ENCODE data around the gene ABI1.
"Not testable (repeated sequence)": the region's sequence is repeated elsewhere in the genome, so short reads cannot be mapped to it uniquely, and the experiment has no call there.

The ABI1 gene

GRCh38 chr10:26860443-26861204 lies at the start of gene ABI1:
Gene ABI1 (minus strand): TSS chr10:26860958. CDS start chr10:26860863, 95 bp downstream.
- DNase-seq = peak; percentile 97 to 100 (median 99)

DNA sequence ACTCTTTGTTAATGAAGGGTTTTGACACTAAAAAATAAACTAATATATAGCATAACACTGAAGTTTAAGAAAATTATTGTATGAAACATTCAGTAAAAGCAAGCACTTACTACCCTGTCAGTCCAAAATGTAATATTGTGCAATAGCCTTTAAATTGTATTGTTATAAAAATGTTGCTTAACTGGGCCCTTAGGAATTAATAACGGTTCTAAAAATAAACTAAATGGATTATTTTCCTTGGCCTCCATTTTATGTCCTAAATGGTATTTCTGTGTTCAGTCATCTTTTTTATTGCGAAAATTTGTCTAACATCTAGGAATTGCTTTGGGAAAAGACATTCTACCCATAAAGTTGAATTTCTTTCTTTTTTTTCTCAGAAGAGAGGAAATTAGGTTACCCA lies 49.0 kb upstream of the ABI1 start:
- DNase-seq = no peak

DNA sequence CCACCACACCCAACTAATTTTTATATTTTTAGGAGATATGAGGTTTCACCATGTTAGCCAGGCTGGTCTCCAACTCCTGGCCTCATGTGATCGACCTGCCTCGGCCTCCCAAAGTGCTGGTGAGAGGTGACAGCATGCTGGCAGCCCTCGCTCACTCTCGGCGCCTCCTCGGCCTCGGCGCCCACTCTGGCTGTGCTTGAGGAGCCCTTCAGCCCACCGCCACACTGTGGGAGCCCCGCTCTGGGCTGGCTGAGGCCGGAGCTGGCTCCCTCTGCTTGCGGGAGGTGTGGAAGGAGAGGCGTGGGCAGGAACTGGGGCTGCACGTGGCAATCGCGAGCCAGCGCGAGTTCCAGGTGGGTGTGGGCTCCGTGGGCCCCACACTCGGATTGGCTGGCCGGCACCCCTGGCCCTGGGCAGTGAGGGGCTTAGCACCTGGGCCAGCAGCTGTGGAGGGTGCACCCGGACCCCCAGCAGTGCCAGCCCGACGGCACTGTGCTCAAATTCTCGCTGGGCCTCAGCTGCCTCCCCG lies 44.6 kb upstream of the ABI1 start:
- not testable (repeated sequence) for DNase-seq

DNA sequence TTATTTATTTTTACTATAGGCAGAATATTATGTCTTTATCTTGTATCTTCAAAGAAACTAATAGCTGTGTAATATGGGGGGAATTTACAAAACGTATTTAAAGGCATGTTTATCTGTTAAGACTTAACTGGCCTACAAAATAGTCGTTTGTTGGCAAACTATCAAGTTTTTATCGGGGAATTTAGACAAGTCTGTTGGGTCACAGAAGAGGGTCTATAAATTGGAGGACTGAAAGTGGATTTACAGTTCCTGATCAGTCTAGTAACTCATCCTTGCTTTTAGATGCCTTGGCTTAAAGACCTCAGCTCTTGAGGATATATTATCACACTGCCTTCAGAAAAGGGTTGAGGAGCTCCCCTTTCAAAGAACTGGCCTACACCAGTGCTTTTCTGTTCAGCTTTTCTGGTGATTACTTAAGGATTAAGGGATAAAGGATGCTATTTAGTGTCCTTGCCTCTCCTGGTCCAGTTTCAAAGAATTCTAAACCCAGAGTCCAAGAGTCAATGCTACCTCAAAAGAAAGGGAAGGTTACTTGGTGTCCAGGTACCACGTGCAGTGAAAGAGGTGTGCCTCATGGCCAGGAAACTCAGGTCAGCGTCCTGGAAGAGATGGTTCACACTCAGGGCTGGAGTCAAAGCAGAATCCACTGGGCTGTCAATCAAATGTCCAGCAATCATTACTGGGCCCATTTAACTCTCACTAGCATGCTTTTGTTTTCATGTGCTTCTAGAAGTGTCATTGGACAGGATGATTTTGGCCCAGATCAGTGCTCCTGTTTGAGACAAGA lies 42.9 kb upstream of the ABI1 start:
- no peak for DNase-seq

GRCh38 chr10:26892306-26892923 lies 31.7 kb upstream of the ABI1 start:
- DNase-seq = not testable (repeated sequence)

- no peak for DNase-seq
Observed at GRCh38 chr10:26890956-26891355, 30.2 kb upstream of the ABI1 start.

GRCh38 chr10:26887611-26888215 lies 27.0 kb upstream of the ABI1 start:
- DNase-seq = no peak

GRCh38 chr10:26881600-26882331 lies 21.0 kb upstream of the ABI1 start:
- DNase-seq = no peak

DNA sequence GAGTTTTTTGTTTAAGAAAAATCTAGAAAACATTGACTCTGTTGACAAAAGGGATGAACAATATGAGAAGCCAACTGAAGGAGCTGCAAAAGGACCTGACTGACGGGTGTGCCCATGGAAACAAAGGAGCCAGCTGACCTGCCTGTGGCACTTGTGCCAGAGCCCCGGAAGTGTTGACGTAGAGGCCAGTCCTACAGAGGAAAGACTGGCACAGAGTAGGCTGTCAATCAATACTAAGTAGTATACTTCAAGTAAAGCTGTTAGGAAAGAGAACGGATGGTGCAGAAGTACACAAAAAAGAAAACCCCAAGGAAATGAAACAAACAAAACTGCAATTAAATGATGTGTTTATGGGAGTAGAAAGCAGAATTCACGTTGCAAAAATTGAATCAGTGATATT lies 19.0 kb upstream of the ABI1 start:
- no peak for DNase-seq

GRCh38 chr10:26870766-26871165 lies 10.0 kb upstream of the ABI1 start:
- no peak for DNase-seq

DNA sequence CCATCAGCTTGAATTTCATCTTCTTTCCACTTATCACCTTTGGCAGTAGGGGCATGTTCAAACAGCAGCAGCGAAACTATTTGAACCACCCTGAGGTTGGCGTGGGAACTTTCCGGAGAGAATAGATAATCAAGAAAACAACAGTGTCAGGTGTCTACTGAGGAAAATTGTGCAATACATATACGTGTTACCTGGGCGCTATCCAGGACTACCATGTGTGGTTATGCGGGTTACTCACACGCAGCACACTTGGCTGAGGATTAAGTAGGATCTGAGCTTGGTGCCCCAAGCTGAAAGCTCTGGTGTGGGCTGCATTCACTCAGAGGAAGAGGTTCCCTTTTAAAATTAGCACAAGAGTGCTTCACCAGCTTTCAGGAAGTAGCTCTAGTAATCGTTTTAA lies 8.8 kb upstream of the ABI1 start:
- no peak for DNase-seq

DNA sequence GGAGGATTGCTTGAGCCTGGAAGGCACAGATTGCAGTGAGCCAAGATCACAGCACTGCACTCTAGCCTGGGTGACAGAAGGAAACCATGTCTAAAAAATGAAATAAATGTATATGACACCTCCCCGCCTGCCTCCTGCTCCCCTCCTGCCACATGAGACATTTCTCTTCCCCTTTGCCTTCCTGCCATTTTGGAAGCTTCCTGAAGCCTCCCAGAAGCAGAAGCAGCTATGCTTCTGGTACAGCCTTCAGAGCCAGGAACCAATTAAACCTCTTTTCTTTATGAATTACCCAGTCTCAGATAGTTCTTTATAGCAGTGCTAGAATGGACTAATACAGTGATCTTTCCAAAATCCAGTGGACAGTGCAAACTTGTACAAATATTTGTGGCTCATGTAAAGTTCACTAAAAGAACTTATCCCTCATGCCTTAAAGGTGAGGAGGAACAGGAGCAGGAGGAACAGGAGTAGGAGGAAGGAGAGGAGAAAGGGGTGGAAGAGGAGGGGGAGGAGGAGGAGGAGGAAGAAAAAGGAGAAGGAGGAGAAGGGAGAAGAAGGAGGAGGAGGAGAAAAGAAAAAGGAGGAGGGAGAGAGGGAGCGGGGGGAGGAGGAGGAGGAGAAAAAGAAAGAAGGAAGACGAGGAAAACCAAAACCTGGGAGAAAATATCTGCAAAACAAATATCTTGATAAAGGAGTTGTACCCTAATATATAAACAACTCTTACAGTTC lies 2.8 kb upstream of the ABI1 start:
- no peak for DNase-seq

- DNase-seq = no peak
Observed at GRCh38 chr10:26861205-26861998, 644 bp upstream of the ABI1 start.

- DNase-seq = peak in 2 of 4 experiments; percentile 19 to 39
Observed at GRCh38 chr10:26860102-26860442, 686 bp downstream of the ABI1 start.

DNA sequence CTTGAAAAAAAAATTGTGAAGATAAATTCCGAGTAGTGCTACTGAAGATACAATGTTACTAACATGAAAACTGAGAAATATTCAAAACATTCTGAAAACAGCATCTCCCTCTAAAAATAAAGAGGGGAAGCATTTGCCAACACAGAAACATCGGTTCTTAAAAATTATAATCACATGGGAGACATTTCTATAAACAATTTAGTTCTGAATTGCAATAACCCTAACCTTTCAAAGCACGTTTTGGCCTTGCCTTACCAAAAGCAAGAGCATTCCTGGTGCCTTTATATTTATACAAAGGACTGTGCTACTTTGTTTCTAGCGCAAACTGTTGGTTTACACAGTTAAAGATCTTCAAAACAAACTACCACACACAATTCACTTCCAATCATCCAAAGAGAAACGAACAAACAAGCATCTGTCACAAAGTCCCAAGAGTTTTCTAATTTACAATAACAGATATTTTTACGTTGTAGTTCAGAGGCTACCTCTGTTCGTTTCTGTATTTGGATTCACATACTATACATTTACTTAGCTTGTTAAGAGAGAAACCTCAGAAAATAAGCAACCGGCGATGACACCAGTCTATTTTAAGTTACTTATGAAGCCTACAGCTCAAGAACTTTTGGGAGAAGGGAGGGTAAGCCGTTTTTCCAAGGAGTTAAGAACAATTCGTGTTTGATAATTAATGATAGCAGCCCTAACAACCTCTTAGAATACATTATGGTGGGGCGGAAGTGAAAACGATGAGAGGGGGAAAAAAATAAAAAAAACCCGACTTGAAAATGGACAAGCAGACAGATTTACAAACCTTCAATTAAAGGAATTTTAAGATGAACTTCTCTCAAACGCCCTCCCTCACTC lies 1.3 kb downstream of the ABI1 start:
- no peak for DNase-seq

GRCh38 chr10:26858707-26859034 lies 2.1 kb downstream of the ABI1 start:
- no peak for DNase-seq

DNA sequence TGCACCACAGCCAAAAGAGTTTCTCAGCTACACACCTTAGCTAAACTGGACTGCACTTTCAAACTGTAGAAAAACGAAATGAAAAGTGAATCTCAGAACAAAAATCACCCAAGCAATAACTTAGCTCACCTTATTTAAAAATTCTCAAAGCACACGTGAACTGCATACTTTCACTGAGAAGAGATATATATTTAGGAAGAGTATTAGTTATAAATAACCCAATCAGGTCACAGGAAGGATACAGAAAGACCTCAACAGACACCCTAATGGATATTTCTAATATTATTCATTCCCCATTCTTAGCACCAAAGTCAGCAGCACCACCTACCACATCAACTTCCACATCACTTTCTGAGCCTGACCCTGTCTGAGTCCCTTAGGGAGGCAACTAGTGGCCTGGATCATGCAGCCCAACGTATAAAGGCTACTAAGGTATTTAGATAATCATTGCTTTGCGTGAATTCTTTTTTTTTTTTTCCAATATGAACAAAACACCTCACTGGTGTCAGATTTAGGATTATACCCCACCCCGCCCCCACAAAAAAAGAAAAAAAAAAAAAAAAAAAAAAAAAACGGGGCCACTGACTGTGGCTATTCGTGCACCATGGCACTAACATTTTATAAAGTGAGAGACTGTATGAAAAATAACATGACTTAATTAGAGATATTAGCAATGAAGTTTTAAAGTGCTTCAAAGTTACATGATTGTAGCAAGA lies 2.6 kb downstream of the ABI1 start:
- DNase-seq = no peak

- not testable (repeated sequence) for DNase-seq
Observed at GRCh38 chr10:26857553-26857952, 3.2 kb downstream of the ABI1 start.

GRCh38 chr10:26855186-26855585 lies 5.6 kb downstream of the ABI1 start:
- DNase-seq = no peak
